K562 (cell line): ENCODE data around the gene EPB41L1. TPM values are rescaled to one million over a fixed set of nuclear protein-coding genes. Genes with fewer than 3 reads are reported as not detected.
A peak's percentile ranks its signal among the peaks of the same experiment; 100 is the strongest.

ENCODE experiments used
- ATAC-seq: fragments of 200-7000 bp; cut with Tn5 transposase; 3 replicates; pipeline ENCODE4 v1.9.1; 2020; ENCODE audit warnings: moderate library complexity
- BruUV-seq: library from RNA; stranded (reverse); fragments of 400-500 nt; replicated peaks from 2 replicates; lab custom pipeline; 2021; lab: Mats Ljungman, UMichigan
- CTCF ChIA-PET: fragments of 300-600 bp; formaldehyde crosslinking; extraction: SDS; loops from one replicate; lab custom pipeline; 2021; ENCODE audit warnings: low intra/inter-chr PET ratio; lab: Yijun Ruan, JAX
- POLR2A ChIA-PET: fragments of 300-600, 350-650 bp; sonication (Branson Sonifier 250); formaldehyde crosslinking; extraction: SDS; loops from one replicate; lab custom pipeline; 2021; ENCODE audit warnings: antibody characterized with exemption, inconsistent platforms; lab: Yijun Ruan, JAX
- DNase-seq, 4 experiments: peaks; one replicate each; pipeline versions ENCODE4 v3.0.0 to v3.0.0-alpha.2; 2011 to 2018; ENCODE audit warnings: low spot score in 3 of 4, mixed read lengths in 3 of 4; ENCODE audit errors: extremely low read depth in 1 of 4
- FAIRE-seq: peaks from 2 replicates; lab custom pipeline; 2011; peaks lifted over from hg19 to GRCh38; lab: Jason Lieb, UNC
- H2AFZ ChIP-seq: 2 replicates; pipeline ENCODE4 v1.6.0; 2011; ENCODE audit warnings: low read depth, low read length, control low read depth, inconsistent platforms
- H3K27ac ChIP-seq: fragments of 200-600 bp; 3 replicates; pipeline ENCODE4 v1.8.0; 2011; ENCODE audit warnings: low read depth, mild to moderate bottlenecking, control low read depth, inconsistent platforms, low read length, moderate library complexity, mixed read lengths; ENCODE audit errors: extremely low read depth
- H3K27me3 ChIP-seq, 2 experiments: fragments of 300-600 bp in 1 of 2; 2 replicates in 1 of 2; 3 replicates in 1 of 2; pipeline versions ENCODE4 v1.6.0 to v1.8.0; 2011; ENCODE audit warnings: inconsistent platforms in 2 of 2, low read length in 2 of 2, mild to moderate bottlenecking in 1 of 2, mixed read lengths in 1 of 2, moderate library complexity in 1 of 2; ENCODE audit not compliant: control insufficient read depth in 2 of 2, insufficient read depth in 2 of 2
- H3K36me3 ChIP-seq: fragments of 300-600 bp; 3 replicates; pipeline ENCODE4 v1.8.0; 2011; ENCODE audit warnings: mild to moderate bottlenecking, low read length, inconsistent platforms; ENCODE audit not compliant: control insufficient read depth, insufficient read depth
- H3K4me1 ChIP-seq, 2 experiments: fragments of 200-600 bp in 1 of 2; replicated peaks in 1 of 2; 2 replicates in 1 of 2; 3 replicates in 1 of 2; pipeline versions ENCODE4 v1.5.1 to v1.8.0; 2011; ENCODE audit warnings: inconsistent platforms in 2 of 2, low read length in 2 of 2, mild to moderate bottlenecking in 1 of 2, mixed read lengths in 1 of 2, moderate library complexity in 1 of 2; ENCODE audit not compliant: control insufficient read depth in 2 of 2, insufficient read depth in 2 of 2
- H3K4me2 ChIP-seq: 2 replicates; pipeline ENCODE4 v1.6.1; 2011; ENCODE audit warnings: low read length, control low read depth, inconsistent platforms, mixed read lengths; ENCODE audit not compliant: insufficient read depth
- H3K4me3 ChIP-seq: fragments of 200-600 bp; sonication (generic), shearing (Covaris generic); 2 replicates; pipeline ENCODE4 v1.5.1; 2016; ENCODE audit warnings: control low read depth, inconsistent platforms
- H3K79me2 ChIP-seq: fragments of 200-600 bp; 3 replicates; pipeline ENCODE4 v1.8.0; 2011; ENCODE audit warnings: low read length, inconsistent platforms; ENCODE audit not compliant: control insufficient read depth, insufficient read depth
- H3K9ac ChIP-seq, 2 experiments: 2 replicates each; pipeline versions ENCODE4 v1.6.0 to v1.6.1; 2011; ENCODE audit warnings: low read depth in 2 of 2, low read length in 2 of 2, control low read depth in 1 of 2, inconsistent platforms in 1 of 2, mild to moderate bottlenecking in 1 of 2, mixed read lengths in 1 of 2; ENCODE audit not compliant: insufficient read depth in 1 of 2
- H3K9me1 ChIP-seq: one replicate; pipeline ENCODE4 v1.6.0; 2011; ENCODE audit warnings: inconsistent platforms, mild to moderate bottlenecking, low read length, moderate library complexity; ENCODE audit not compliant: control insufficient read depth, insufficient read depth
- H3K9me3 ChIP-seq: replicated peaks from 2 replicates; pipeline ENCODE4 v1.5.1; 2011; ENCODE audit warnings: low read depth, low read length, inconsistent platforms; ENCODE audit not compliant: control insufficient read depth, insufficient read depth
- H4K20me1 ChIP-seq: replicated peaks from 2 replicates; pipeline ENCODE4 v1.6.1; 2011; ENCODE audit warnings: low read length, inconsistent platforms, mixed read lengths; ENCODE audit not compliant: control insufficient read depth, insufficient read depth
- BRD9 ChIP-seq: fragments of 450-650 bp; IDR thresholded peaks from 2 replicates; pipeline ENCODE4 v1.6.1; 2018; ENCODE audit warnings: low read depth; ENCODE audit not compliant: partially characterized antibody
- CCAR2 ChIP-seq: fragments of 200-400 bp; formaldehyde crosslinking; IDR thresholded peaks from 2 replicates; pipeline ENCODE4 v1.6.1; 2017; ENCODE audit warnings: mild to moderate bottlenecking, low read depth, low read length
- ZNF280B ChIP-seq: fragments of 250-450 bp; sonication (Bioruptor Pico); IDR thresholded peaks from 2 replicates; pipeline ENCODE4 v1.5.1; 2021; ENCODE audit warnings: mild to moderate bottlenecking
- WGBS: fragments of 100-300 bp; shearing (Covaris generic); methylation state at CpG from one replicate; pipeline ENCODE4 v1.1.6; 2016; ENCODE audit warnings: low coverage, mixed read lengths; ENCODE audit not compliant: insufficient coverage; ENCODE audit errors: missing lambda C conversion rate; 5-methylcytosine and 5-hydroxymethylcytosine counted together
- in situ Hi-C: fragments of 300-500 bp; cut with MboI; formaldehyde crosslinking; loops from 4 replicates; pipeline ENCODE4 v1.15.0; 2018; ENCODE audit warnings: inconsistent platforms, mixed read lengths
- intact Hi-C: fragments of 100-400 bp; cut with micrococcal nuclease; formaldehyde crosslinking; loops from 2 replicates; pipeline ENCODE4 v1.14.2; 2022
- polyA plus RNA-seq, 8 experiments: library from polyadenylated mRNA; depleted of rRNA in 4 of 8; stranded (reverse) in 5 of 8; unstranded in 3 of 8; fragments of >200 nt; fragmentation: Nextera tagmentation in 2 of 8; fragmentation: Illumina TruSeq in 1 of 8; extraction: Ambion mirVana in 2 of 8; extraction: Trizol in 1 of 8; gene quantifications; 2 replicates each; pipeline versions ENCODE4 v1.2.1 to v1.2.3, GENCODE V29; 2011 to 2014; ENCODE audit warnings: inconsistent platforms in 1 of 8, missing spikeins in 1 of 8
- total RNA-seq, 7 experiments: library from RNA; depleted of rRNA in 6 of 7; stranded (reverse); fragments of >200 nt in 6 of 7; fragmentation: Illumina TruSeq in 2 of 7; extraction: Trizol in 2 of 7; gene quantifications; 2 replicates each; pipeline versions ENCODE4 v1.2.1 to v1.2.3, GENCODE V29; 2011 to 2021; ENCODE audit warnings: low replicate concordance in 1 of 7
- TF ChIP-seq, protein P1 (sequence below): IDR thresholded peaks from 2 replicates; pipeline ENCODE4 v1.6.1; 2011; ENCODE audit warnings: borderline replicate concordance, low read depth, mild to moderate bottlenecking, moderate library complexity, low read length; ENCODE audit not compliant: insufficient read depth, poor library complexity, severe bottlenecking

The EPB41L1 gene
- total and polyA plus RNA-seq, 9 of the 15 experiments (the other 6 are each of a cell fraction or from before 2014, with no cell fraction given) = 0.11 to 4.3 (median 1.3) TPM

DNA sequence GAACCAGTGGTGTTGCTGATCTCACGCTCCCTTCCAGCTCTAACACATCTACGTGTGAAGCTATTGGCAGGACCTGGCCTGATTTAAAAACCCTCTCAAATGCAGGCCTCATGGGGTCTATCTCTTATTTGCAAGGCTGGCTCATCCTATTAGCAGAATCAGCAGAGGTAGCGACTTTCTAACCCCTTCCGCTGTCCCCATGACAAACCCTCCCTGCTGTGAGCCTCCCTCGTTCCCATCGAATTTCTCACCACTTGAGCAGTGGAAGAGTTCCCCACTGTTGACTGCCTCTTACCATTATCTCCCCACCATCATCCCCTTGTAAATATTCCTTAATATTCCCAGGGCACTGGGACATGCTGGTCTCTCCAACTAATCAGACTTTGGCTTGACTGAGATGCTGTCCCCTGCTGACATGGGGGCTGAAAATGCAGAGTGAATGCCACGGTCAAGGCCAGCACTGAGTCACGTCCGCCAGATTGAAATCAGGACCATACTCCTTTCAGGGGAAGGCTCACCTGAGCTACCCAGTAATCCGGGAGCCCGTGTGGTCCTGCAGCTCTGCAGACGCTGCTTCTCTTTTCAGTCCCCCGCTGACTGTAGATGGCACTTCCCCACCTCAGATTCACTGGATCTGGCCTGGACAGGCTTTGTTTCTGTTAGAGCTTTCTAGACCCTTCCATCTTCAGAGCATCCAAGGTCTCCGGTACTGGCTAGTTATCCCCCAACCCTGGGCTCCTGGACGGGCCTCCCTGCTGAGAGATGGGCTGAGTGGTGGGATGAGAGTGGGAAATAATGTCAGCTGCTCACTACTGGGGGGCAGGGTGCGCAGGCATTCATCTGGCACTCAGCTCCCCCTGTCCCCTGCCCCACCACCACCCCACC lies 104.9 kb downstream of the EPB41L1 start (continued):
- no peak for TF ChIP-seq CCAR2
- no peak for TF ChIP-seq BRD9

- Histone ChIP-seq H3K79me2 (no peaks in the 10 kb centered on the region), H3K4me2 (no peak overlapping the region), H3K9me3 (no peaks in the 10 kb centered on the region), H3K36me3 (peaks cover 14% of the 10 kb centered on the region; the same call in 1 of the 3 replicates), H3K9me1 (no peaks in the 10 kb centered on the region), H3K27ac (no peak overlapping the region), H3K9ac (no peak overlapping the region), H3K27me3 (peaks cover 15 to 40% of the 10 kb centered on the region in 2 experiments; a peak in 4 of 5 replicates), H4K20me1 (peaks cover 11% of the 10 kb centered on the region; the same call in 1 of the 2 replicates), H3K4me3 (no peak overlapping the region), H3K4me1 (no peaks in the 10 kb centered on the region; a peak in 1 of 5 replicates), H2AFZ (no peak overlapping the region)
- no TSS peak for BruUV-seq
- ATAC-seq = peak; percentile 39; the same call in 2 of the 3 replicates
- peak in 1 of 4 experiments; percentile 8 for DNase-seq
- FAIRE-seq = no peak
- WGBS = 31% methylated on average over 5 of the region's 7 CpGs
- no peak for TF ChIP-seq ZNF280B (CRISPR knock-in tag)
- TF ChIP-seq, protein P1, sequence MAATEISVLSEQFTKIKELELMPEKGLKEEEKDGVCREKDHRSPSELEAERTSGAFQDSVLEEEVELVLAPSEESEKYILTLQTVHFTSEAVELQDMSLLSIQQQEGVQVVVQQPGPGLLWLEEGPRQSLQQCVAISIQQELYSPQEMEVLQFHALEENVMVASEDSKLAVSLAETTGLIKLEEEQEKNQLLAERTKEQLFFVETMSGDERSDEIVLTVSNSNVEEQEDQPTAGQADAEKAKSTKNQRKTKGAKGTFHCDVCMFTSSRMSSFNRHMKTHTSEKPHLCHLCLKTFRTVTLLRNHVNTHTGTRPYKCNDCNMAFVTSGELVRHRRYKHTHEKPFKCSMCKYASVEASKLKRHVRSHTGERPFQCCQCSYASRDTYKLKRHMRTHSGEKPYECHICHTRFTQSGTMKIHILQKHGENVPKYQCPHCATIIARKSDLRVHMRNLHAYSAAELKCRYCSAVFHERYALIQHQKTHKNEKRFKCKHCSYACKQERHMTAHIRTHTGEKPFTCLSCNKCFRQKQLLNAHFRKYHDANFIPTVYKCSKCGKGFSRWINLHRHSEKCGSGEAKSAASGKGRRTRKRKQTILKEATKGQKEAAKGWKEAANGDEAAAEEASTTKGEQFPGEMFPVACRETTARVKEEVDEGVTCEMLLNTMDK = peak; percentile 2
- in situ Hi-C loops (no loop called here), intact Hi-C loops (no loop called here)
- ChIA-PET POLR2A (interaction anchor here (0.6 to 1.0 kb wide), 2 partner anchors 12 to 26 kb away, joined by 3 read pairs; no protein-coding TSS in a partner anchor), CTCF (no interaction called here)
Measured at GRCh38 chr20:36260316-36260715, 105.8 kb downstream of the EPB41L1 start.
